GM12892 (cell line): ENCODE data around the gene ANGPTL4.
A peak's percentile ranks its signal among the peaks of the same experiment; 100 is the strongest.
"Not testable (repeated sequence)": the region's sequence is repeated elsewhere in the genome, so short reads cannot be mapped to it uniquely, and the experiment has no call there.

Source experiments
- DNase-seq: peaks from one replicate; pipeline ENCODE4 v3.0.0; 2011; ENCODE audit not compliant: insufficient read length
- FAIRE-seq: peaks from 2 replicates; lab custom pipeline; 2011; peaks lifted over from hg19 to GRCh38; lab: Jason Lieb, UNC
- POLR2A ChIP-seq: IDR thresholded peaks from 2 replicates; pipeline ENCODE4 v1.6.1; 2011; ENCODE audit warnings: low read depth, low read length, control low read depth
- POLR2AphosphoS5 ChIP-seq: IDR thresholded peaks from 2 replicates; pipeline ENCODE4 v1.6.1; 2011; ENCODE audit warnings: low read depth, low read length, control low read depth
- TAF1 ChIP-seq: IDR thresholded peaks from 2 replicates; pipeline ENCODE4 v1.6.1; 2011; ENCODE audit warnings: low read depth, mild to moderate bottlenecking, control low read depth, low read length, borderline replicate concordance

Gene ANGPTL4

GRCh38 chr19:8403098-8403819 lies 39.3 kb downstream of the ANGPTL4 start:
- no peak for FAIRE-seq
- TF ChIP-seq POLR2AphosphoS5 (no peak), POLR2A (no peak), TAF1 (no peak)
- no peak for DNase-seq

GRCh38 chr19:8403820-8404109 lies 39.8 kb downstream of the ANGPTL4 start:
- DNase-seq = no peak
- TF ChIP-seq POLR2A (no peak), TAF1 (no peak), POLR2AphosphoS5 (no peak)
- FAIRE-seq = no peak

DNA sequence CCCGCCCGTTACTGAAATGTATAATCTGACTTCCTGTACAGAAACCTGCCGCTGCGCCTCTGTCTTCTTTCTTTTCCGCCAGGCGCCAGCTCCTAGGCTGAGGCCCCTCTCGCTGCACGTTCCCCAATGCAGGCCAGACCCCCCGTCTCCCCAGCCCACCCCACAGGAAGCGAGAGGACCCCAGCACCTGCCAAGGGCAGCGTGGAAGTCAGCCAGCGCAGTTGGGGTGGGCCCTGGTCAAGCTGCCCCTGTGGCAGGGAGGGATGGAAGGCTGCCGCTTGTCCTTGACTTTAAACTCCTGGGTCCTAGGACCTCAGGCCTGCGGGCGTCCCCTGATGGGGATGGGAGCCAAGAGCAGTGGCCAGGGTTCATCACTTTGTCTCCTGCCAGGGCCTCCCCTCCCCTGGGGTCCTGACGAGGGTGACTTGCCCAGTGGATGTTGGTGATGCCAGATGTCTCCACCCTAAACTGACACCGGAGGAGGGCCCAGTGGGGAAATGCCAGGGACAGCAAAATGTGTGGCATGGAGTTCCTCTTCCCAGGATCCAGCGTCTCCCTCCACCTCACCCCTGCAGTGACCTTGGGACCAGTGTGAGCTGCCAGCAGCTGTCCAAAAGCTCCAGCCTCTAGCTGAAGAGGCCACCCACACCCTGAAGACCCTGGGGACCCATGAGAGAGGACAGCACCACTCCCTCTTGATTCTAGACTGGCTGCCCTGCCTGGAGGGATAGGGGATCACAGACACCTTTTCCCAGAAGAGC lies 40.6 kb downstream of the ANGPTL4 start:
- DNase-seq (no peak), FAIRE-seq (no peak)
- no peak for TF ChIP-seq POLR2A
- no peak for TF ChIP-seq TAF1
- no peak for TF ChIP-seq POLR2AphosphoS5

GRCh38 chr19:8410718-8411117 lies 46.8 kb downstream of the ANGPTL4 start:
- DNase-seq, FAIRE-seq: not testable (repeated sequence)

DNA sequence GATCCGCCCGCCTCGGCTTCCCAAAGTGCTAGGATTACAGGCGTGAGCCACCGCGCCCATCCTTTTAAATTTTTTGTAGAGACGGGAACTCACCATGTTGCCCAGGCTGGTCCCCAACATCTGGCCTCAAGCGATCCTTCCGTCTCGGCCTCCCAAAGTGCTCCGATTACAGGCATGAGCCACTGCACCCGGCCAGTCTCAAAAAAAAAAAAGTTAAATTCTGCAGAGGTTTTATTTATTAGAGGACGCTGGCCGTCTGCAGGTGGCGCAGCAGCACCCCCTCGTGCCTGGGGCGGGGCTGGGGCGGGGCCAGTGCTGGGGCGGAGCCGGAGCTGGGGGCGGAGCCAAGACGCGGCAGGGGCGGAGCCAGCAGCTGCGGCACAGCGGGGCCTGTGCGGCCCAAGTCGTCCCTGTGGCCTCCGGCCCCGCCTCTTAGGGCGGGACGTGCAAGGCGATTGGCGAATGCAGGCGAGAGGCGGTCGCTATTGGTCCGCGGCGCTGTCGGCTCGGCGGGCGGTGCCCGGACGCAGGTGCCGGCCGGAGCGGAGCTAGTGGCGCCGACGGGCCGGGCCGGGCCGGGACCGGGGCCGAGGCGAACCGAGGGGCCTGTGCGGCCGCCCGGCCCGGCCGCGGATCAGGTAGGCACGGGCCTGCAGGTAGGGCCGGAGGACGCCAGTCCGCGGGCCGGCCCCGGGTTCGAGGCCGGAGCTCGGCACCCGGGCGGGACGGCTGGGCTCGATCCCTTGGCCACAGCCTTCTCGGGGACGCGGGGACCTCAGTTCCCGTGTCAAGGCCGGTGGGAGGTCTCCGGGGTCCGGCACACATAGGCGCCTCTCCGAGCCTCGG lies 49.1 kb downstream of the ANGPTL4 start, which contains the start of gene MARCHF2:
Gene MARCHF2 (plus strand): TSS at position 523 of the 846 bp plus-strand sequence. CDS start 8,536 bp downstream, outside the sequence.
- DNase-seq (peak; percentile 96), FAIRE-seq (peak; percentile 98)
- TF ChIP-seq TAF1 (no peak), POLR2A (peak; percentile 60; the same call in 1 of the 2 replicates), POLR2AphosphoS5 (no peak)

GRCh38 chr19:8413629-8413995 lies 49.7 kb downstream of the ANGPTL4 start:
- DNase-seq = no peak
- TF ChIP-seq TAF1 (no peak), POLR2AphosphoS5 (no peak), POLR2A (no peak)
- no peak for FAIRE-seq

- FAIRE-seq (no peak), DNase-seq (no peak)
- TF ChIP-seq POLR2AphosphoS5 (no peak), POLR2A (no peak), TAF1 (no peak)
These were observed 52.8 kb downstream of the ANGPTL4 start for GRCh38 chr19:8416796-8417195.

DNA sequence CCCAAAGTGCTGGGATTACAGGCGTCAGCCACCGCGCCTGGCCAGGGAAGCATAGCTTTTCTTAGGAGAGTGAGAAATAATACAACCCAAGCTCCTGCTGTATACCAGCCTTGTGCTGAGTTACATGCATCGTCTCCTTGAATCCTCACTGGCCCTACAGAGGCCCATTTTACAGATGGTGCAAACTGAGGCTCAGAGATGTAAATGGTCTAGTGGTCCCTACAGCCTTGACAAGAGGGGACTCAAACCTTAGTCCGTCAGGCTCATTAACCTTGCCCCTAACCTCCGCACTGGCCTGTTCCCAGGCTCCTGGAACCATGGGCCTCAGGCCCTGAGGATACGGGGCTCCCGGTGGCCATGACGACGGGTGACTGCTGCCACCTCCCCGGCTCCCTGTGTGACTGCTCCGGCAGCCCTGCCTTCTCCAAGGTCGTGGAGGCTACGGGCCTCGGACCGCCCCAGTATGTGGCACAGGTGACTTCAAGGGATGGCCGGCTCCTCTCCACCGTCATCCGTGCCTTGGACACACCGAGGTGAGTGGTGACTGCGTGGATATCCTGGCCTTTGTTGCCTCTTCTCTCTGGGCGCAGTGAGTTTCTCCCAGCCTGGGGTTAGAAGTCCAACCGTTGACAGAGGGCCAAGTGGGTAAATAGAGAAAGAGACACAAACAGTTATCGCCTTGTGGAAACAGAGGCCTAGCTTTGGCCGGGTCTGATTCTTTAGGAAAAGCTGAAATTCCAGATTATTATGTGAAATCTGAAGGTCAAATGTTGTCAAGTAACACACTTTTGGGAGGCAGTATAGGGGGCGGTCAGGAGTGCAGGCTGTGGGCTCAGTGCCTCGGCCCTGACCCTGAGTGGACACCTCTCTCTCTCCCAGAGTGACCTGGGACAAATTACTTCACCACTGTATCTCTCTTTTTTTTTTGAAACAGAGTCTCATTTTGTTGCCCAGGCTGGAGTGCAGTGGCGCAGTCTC lies 57.8 kb downstream of the ANGPTL4 start:
- DNase-seq (no peak), FAIRE-seq (no peak)
- no peak for TF ChIP-seq POLR2A
- TF ChIP-seq TAF1 = no peak
- no peak for TF ChIP-seq POLR2AphosphoS5

GRCh38 chr19:8423817-8424223 lies 59.9 kb downstream of the ANGPTL4 start:
- FAIRE-seq (no peak), DNase-seq (no peak)
- TF ChIP-seq POLR2AphosphoS5 (no peak), TAF1 (no peak), POLR2A (no peak)
